H1 (cell line): ENCODE results near the gene RHBDD1. TPM values are rescaled to one million over a fixed set of nuclear protein-coding genes. Genes with fewer than 3 reads are reported as not detected.

Experiments
- CTCF ChIA-PET: fragments of 300-600 bp; sonication (Branson Sonifier 250); formaldehyde crosslinking; loops from one replicate; lab custom pipeline; 2021; ENCODE audit not compliant: partially characterized antibody; lab: Charles Lee
- POLR2A ChIA-PET: fragments of 300-600 bp; sonication (Branson Sonifier 250); formaldehyde crosslinking; loops from one replicate; lab custom pipeline; 2021; ENCODE audit warnings: inconsistent platforms; ENCODE audit not compliant: partially characterized antibody; lab: Charles Lee
- DNase-seq, 2 experiments: peaks; one replicate each; pipeline versions ENCODE4 v3.0.0 to v3.0.0-alpha.2; 2010 to 2022; ENCODE audit warnings: low spot score in 2 of 2, low read depth in 1 of 2, mixed read lengths in 1 of 2
- FAIRE-seq: peaks from 2 replicates; lab custom pipeline; 2011; peaks lifted over from hg19 to GRCh38; lab: Jason Lieb, UNC
- H2AFZ ChIP-seq: 2 replicates; pipeline ENCODE4 v1.8.1; 2012; ENCODE audit warnings: low read length, inconsistent platforms
- H2AK5ac ChIP-seq: 2 replicates; pipeline ENCODE4 v1.6.1; 2013; ENCODE audit warnings: low read depth, low read length
- H2BK120ac ChIP-seq: replicated peaks from 2 replicates; pipeline ENCODE3; 2013; ENCODE audit warnings: low read depth, low read length, inconsistent platforms
- H2BK12ac ChIP-seq: 2 replicates; pipeline ENCODE4 v1.6.1; 2013; ENCODE audit warnings: low read depth, low read length
- H2BK15ac ChIP-seq: 2 replicates; pipeline ENCODE4 v1.6.1; 2013; ENCODE audit warnings: low read length
- H2BK20ac ChIP-seq: 2 replicates; pipeline ENCODE4 v1.6.1; 2013; ENCODE audit warnings: low read length
- H2BK5ac ChIP-seq: 2 replicates; pipeline ENCODE4 v1.6.1; 2013; ENCODE audit warnings: low read depth, low read length
- H3K14ac ChIP-seq: 2 replicates; pipeline ENCODE4 v1.6.1; 2013; ENCODE audit warnings: inconsistent platforms; ENCODE audit not compliant: insufficient read length
- H3K18ac ChIP-seq: 2 replicates; pipeline ENCODE4 v1.6.1; 2013; ENCODE audit warnings: low read length; ENCODE audit errors: extremely low read depth
- H3K23ac ChIP-seq: 2 replicates; pipeline ENCODE4 v1.6.1; 2013; ENCODE audit warnings: inconsistent platforms; ENCODE audit not compliant: insufficient read length
- H3K23me2 ChIP-seq: 2 replicates; pipeline ENCODE4 v1.6.1; 2013; ENCODE audit warnings: low read depth, low read length
- H3K27ac ChIP-seq: 2 replicates; pipeline ENCODE4 v1.6.1; 2011; ENCODE audit warnings: low read depth, low read length, inconsistent platforms
- H3K27me3 ChIP-seq, 4 experiments: replicated peaks in 1 of 4; 1 replicate in 1 of 4; 2 replicates in 3 of 4; pipeline versions ENCODE4 v1.6.1 to v1.8.1; 2011 to 2013; ENCODE audit warnings: low read length in 3 of 4, mild to moderate bottlenecking in 3 of 4, inconsistent platforms in 2 of 4, mixed read lengths in 2 of 4, moderate library complexity in 1 of 4; ENCODE audit not compliant: control insufficient read depth in 3 of 4, insufficient read depth in 3 of 4; ENCODE audit errors: extremely low read depth in 1 of 4
- H3K36me3 ChIP-seq, 4 experiments: 2 replicates each; pipeline versions ENCODE4 v1.6.1 to v1.8.1; 2011 to 2013; ENCODE audit warnings: mild to moderate bottlenecking in 4 of 4, low read length in 3 of 4, moderate library complexity in 2 of 4, control low read depth in 1 of 4, inconsistent platforms in 1 of 4; ENCODE audit not compliant: insufficient read depth in 4 of 4, control insufficient read depth in 2 of 4
- H3K4ac ChIP-seq: replicated peaks from 2 replicates; pipeline ENCODE3; 2013; ENCODE audit warnings: low read length, low read depth, mixed read lengths, inconsistent platforms; ENCODE audit not compliant: insufficient read length
- H3K4me1 ChIP-seq, 4 experiments: replicated peaks in 1 of 4; 1 replicate in 1 of 4; 2 replicates in 3 of 4; pipeline versions ENCODE4 v1.6.1 to v1.8.1; 2011 to 2013; ENCODE audit warnings: low read length in 3 of 4, inconsistent platforms in 2 of 4, mixed read lengths in 1 of 4; ENCODE audit not compliant: insufficient read depth in 4 of 4, control insufficient read depth in 3 of 4
- H3K4me2 ChIP-seq, 2 experiments: 2 replicates each; pipeline versions ENCODE4 v1.6.1 to v1.8.1; 2011 to 2013; ENCODE audit warnings: low read depth in 2 of 2, low read length in 2 of 2, control low read depth in 1 of 2, inconsistent platforms in 1 of 2, mild to moderate bottlenecking in 1 of 2; ENCODE audit not compliant: insufficient read depth in 1 of 2
- H3K4me3 ChIP-seq, 4 experiments: fragments of 200-600, 300-600 bp in 1 of 4; sonication (generic), shearing (Covaris generic), sonication (Bioruptor Twin) in 1 of 4; 2 replicates each; pipeline versions ENCODE4 v1.5.1 to v1.8.1; 2011 to 2016; ENCODE audit warnings: low read length in 4 of 4, low read depth in 3 of 4, control low read depth in 2 of 4, inconsistent platforms in 2 of 4, mild to moderate bottlenecking in 2 of 4, mixed read lengths in 1 of 4, moderate library complexity in 1 of 4; ENCODE audit not compliant: insufficient read depth in 2 of 4; ENCODE audit errors: extremely low read depth in 1 of 4
- H3K56ac ChIP-seq: replicated peaks from 2 replicates; pipeline ENCODE3; 2013; ENCODE audit warnings: low read depth, mild to moderate bottlenecking, mixed read lengths, low read length, inconsistent platforms; ENCODE audit not compliant: insufficient read length
- H3K79me1 ChIP-seq: 2 replicates; pipeline ENCODE4 v1.6.1; 2013; ENCODE audit warnings: low read depth, low read length, control low read depth
- H3K79me2 ChIP-seq, 2 experiments: 2 replicates each; pipeline versions ENCODE4 v1.6.1 to v1.8.1; 2012 to 2013; ENCODE audit warnings: low read length in 2 of 2, mild to moderate bottlenecking in 2 of 2, inconsistent platforms in 1 of 2; ENCODE audit not compliant: insufficient read depth in 2 of 2, control insufficient read depth in 1 of 2
- H3K9ac ChIP-seq, 4 experiments: replicated peaks in 1 of 4; 1 replicate in 1 of 4; 2 replicates in 3 of 4; pipeline versions ENCODE4 v1.6.1 to v1.8.1; 2011 to 2013; ENCODE audit warnings: low read depth in 3 of 4, low read length in 3 of 4, control low read depth in 2 of 4, mild to moderate bottlenecking in 2 of 4, moderate library complexity in 2 of 4, inconsistent platforms in 1 of 4; ENCODE audit errors: extremely low read depth in 1 of 4
- H3K9me3 ChIP-seq, 2 experiments: 2 replicates each; pipeline versions ENCODE4 v1.6.1 to v1.8.1; 2012 to 2013; ENCODE audit warnings: mild to moderate bottlenecking in 2 of 2, moderate library complexity in 2 of 2, control low read depth in 1 of 2, inconsistent platforms in 1 of 2, low read depth in 1 of 2, low read length in 1 of 2, mixed read lengths in 1 of 2; ENCODE audit not compliant: insufficient read depth in 2 of 2
- H4K20me1 ChIP-seq, 2 experiments: replicated peaks in 1 of 2; 2 replicates each; pipeline versions ENCODE3 to v1.8.1; 2011 to 2013; ENCODE audit warnings: inconsistent platforms in 2 of 2, low read length in 2 of 2, mild to moderate bottlenecking in 1 of 2; ENCODE audit not compliant: insufficient read depth in 2 of 2, control insufficient read depth in 1 of 2
- H4K5ac ChIP-seq: 2 replicates; pipeline ENCODE4 v1.6.1; 2013; ENCODE audit warnings: low read length, low read depth, mixed read lengths, inconsistent platforms; ENCODE audit not compliant: insufficient read length
- H4K8ac ChIP-seq: 2 replicates; pipeline ENCODE4 v1.8.0; 2013; ENCODE audit warnings: mild to moderate bottlenecking, moderate library complexity, low read length, inconsistent platforms; ENCODE audit not compliant: insufficient read depth; ENCODE audit errors: extremely low read depth
- H4K91ac ChIP-seq: replicated peaks from 2 replicates; pipeline ENCODE3; 2013; ENCODE audit warnings: low read length, mixed read lengths, inconsistent platforms; ENCODE audit not compliant: insufficient read length
- CBX8 ChIP-seq: fragments of 300-800, 300-1000 bp; sonication (generic); IDR thresholded peaks from 2 replicates; pipeline ENCODE4 v1.7.1; 2016; ENCODE audit warnings: low read depth, low read length, borderline replicate concordance
- GABPA ChIP-seq: IDR thresholded peaks from 2 replicates; pipeline ENCODE4 v1.6.1; 2011; ENCODE audit warnings: mild to moderate bottlenecking, low read length, moderate library complexity, borderline replicate concordance; ENCODE audit not compliant: insufficient read depth
- KDM1A ChIP-seq: fragments of 200-600, 300-600 bp; sonication (generic); IDR thresholded peaks from 2 replicates; pipeline ENCODE4 v1.7.1; 2016; ENCODE audit warnings: mild to moderate bottlenecking, low read length, borderline replicate concordance
- POU5F1 ChIP-seq: IDR thresholded peaks from 2 replicates; pipeline ENCODE4 v1.6.1; 2011; ENCODE audit warnings: low read depth, mild to moderate bottlenecking, low read length, moderate library complexity
- RNF2 ChIP-seq: fragments of 200-900, 300-1000 bp; sonication (generic); IDR thresholded peaks from 2 replicates; pipeline ENCODE4 v1.7.1; 2016; ENCODE audit warnings: borderline replicate concordance, low read depth, mild to moderate bottlenecking, antibody characterized with exemption, low read length; ENCODE audit not compliant: poor library complexity, severe bottlenecking; ENCODE audit errors: missing control alignments
- SIN3A ChIP-seq, 2 experiments: IDR thresholded peaks in 1 of 2; conservative IDR thresholded peaks in 1 of 2; 2 replicates each; pipeline ENCODE4 v1.6.1; 2011 to 2012; ENCODE audit warnings: low read length in 2 of 2, improper control_type of control experiment in 1 of 2, low read depth in 1 of 2, mild to moderate bottlenecking in 1 of 2
- SP1 ChIP-seq: IDR thresholded peaks from 2 replicates; pipeline ENCODE4 v1.6.1; 2011; ENCODE audit warnings: low read depth, low read length
- SUZ12 ChIP-seq: fragments of 200-600 bp; sonication (generic); IDR thresholded peaks from 2 replicates; pipeline ENCODE4 v1.6.1; 2012; ENCODE audit warnings: mild to moderate bottlenecking, inconsistent platforms, low read length, moderate library complexity, mixed read lengths
- TAF7 ChIP-seq: optimal IDR thresholded peaks from 2 replicates; pipeline ENCODE3; 2011; ENCODE audit warnings: low read depth, mild to moderate bottlenecking, inconsistent platforms, low read length, moderate library complexity, borderline replicate concordance
- TBP ChIP-seq: IDR thresholded peaks from 2 replicates; pipeline ENCODE4 v1.6.1; 2011; ENCODE audit warnings: low read depth, low read length, improper control_type of control experiment
- TEAD4 ChIP-seq: IDR thresholded peaks from 2 replicates; pipeline ENCODE4 v1.6.1; 2012; ENCODE audit warnings: low read depth, low read length, inconsistent platforms, mixed read lengths
- ZNF274 ChIP-seq: IDR thresholded peaks from 2 replicates; pipeline ENCODE4 v1.7.0; 2012; ENCODE audit warnings: low read length, borderline replicate concordance; ENCODE audit errors: extremely low read depth
- WGBS, 2 experiments: shearing (Covaris generic) in 1 of 2; methylation state at CpG; one replicate each; pipeline versions ENCODE4 v1.1.6 to v1.1.7; 2013 to 2015; ENCODE audit warnings: low lambda C conversion rate in 2 of 2, mixed read lengths in 2 of 2, inconsistent platforms in 1 of 2, low coverage in 1 of 2, missing lambda C conversion rate in 1 of 2; ENCODE audit not compliant: insufficient replicate concordance in 2 of 2, insufficient coverage in 1 of 2, insufficient read length in 1 of 2; ENCODE audit errors: extremely low coverage in 1 of 2, missing lambda C conversion rate in 1 of 2; 5-methylcytosine and 5-hydroxymethylcytosine counted together
- polyA plus RNA-seq, 7 experiments: library from polyadenylated mRNA; depleted of rRNA in 3 of 7; stranded (reverse) in 5 of 7; unstranded in 2 of 7; fragments of >200 nt in 5 of 7; fragments of 200-250 nt in 2 of 7; gene quantifications; 1 replicate in 5 of 7; 2 replicates in 1 of 7; 4 replicates in 1 of 7; pipeline versions ENCODE4 v1.2.1 to v1.2.3, GENCODE V29; 2011 to 2013; ENCODE audit warnings: missing spikeins in 2 of 7, mixed read lengths in 2 of 7
- total RNA-seq: library from RNA; stranded (reverse); fragmentation: NEBNext Ultra II Directional; extraction: Animal tissue kit (Norgen Biotek cat#: 25700); gene quantifications from 2 replicates; pipeline ENCODE4 v1.2.1, GENCODE V29; 2021

Gene RHBDD1
- total and polyA plus RNA-seq, 2 of the 8 experiments (the other 6 are each of a cell fraction or from before 2014, with no cell fraction given): 10.5 to 23.1 TPM

DNA sequence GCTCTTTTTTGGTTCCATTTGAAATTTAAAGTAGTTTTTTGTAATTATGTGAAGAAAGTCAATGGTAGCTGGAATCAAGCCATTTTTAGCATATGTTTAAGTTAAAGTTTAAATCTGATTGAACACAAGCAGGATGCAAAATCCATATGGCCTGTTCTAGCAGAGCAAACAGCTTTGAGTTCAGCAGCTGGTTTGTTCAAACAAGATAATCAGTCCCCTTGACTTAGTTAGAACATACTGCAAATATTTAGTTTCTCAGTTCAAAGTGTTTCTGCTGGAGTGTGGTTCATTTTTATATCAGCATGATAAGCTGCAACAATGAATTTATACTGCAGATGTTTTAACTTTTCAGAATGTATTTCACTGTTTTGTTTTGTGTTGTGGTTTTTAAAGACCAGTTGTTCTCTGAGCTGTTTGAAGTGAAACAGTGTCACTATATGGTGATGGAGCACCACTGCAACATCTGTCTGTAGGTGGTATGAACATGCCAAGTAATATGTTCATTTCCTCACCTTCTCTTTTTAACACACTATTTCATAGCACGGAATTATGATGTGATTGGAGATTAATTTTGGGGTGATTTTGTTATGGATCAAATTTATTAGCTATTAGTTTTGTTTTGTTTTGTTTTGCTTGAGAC, 202.8 kb downstream of the RHBDD1 start:
- Histone ChIP-seq H3K27me3 (no peaks in the 10 kb centered on the region; a peak in 1 of 7 replicates), H3K56ac (no peak overlapping the region), H2BK5ac (no peak overlapping the region), H3K4me2 (no peak overlapping the region), H3K9me3 (no peaks in the 10 kb centered on the region), H4K8ac (no peak overlapping the region), H4K5ac (no peak overlapping the region), H4K91ac (no peak overlapping the region), H3K4me1 (no peaks in the 10 kb centered on the region), H3K4me3 (no peak overlapping the region), H2BK20ac (no peak overlapping the region), H3K79me2 (no peaks in the 10 kb centered on the region), H3K18ac (no peak overlapping the region), H3K79me1 (no peaks in the 10 kb centered on the region), H4K20me1 (no peaks in the 10 kb centered on the region), H2BK15ac (no peak overlapping the region), H3K36me3 (no peaks in the 10 kb centered on the region), H3K27ac (no peak overlapping the region), H3K23ac (no peak overlapping the region), H2BK12ac (no peak overlapping the region), H3K9ac (no peak overlapping the region), H3K14ac (no peak overlapping the region), H3K4ac (no peak overlapping the region), H3K23me2 (no peaks in the 10 kb centered on the region), H2AK5ac (no peak overlapping the region), H2BK120ac (no peak overlapping the region), H2AFZ (no peak overlapping the region)
- WGBS, 2 experiments: 89% methylated on average over 1 of the region's 1 CpG; no CpG with 5 or more reads in 1 of the 2 experiments
- no peak for FAIRE-seq
- no peak for DNase-seq
- POLR2A ChIA-PET: no interaction called here
- CTCF ChIA-PET: interaction anchor here (0.5 to 0.6 kb wide), 2 partner anchors 12 to 390 kb away, joined by 3 read pairs; no protein-coding TSS in a partner anchor
- TF ChIP-seq TEAD4: no peak
- no peak for TF ChIP-seq CBX8
- no peak for TF ChIP-seq SP1
- no peak for TF ChIP-seq POU5F1
- TF ChIP-seq TAF7: no peak
- TF ChIP-seq KDM1A: no peak
- no peak for TF ChIP-seq GABPA
- TF ChIP-seq RNF2: no peak
- TF ChIP-seq TBP: no peak
- no peak for TF ChIP-seq SIN3A (conservative IDR thresholded peaks at IDR 0.05 in 1 of 2, IDR thresholded peaks at IDR 0.05 in 1 of 2; ENCODE audit: low read depth in 1 of 2, low read length in 2 of 2)
- TF ChIP-seq ZNF274: no peak
- no peak for TF ChIP-seq SUZ12
